AG04449 (cell line): ENCODE measurements around the gene GAS2L2.
A peak's percentile ranks its signal among the peaks of the same experiment; 100 is the strongest.

Experiments used
- CTCF ChIA-PET: fragments of 350-600 bp; formaldehyde crosslinking; extraction: SDS; loops from one replicate; lab custom pipeline; 2021; ENCODE audit warnings: antibody characterized with exemption; lab: Yijun Ruan, JAX
- POLR2A ChIA-PET: fragments of 400-600, 350-600 bp; formaldehyde crosslinking; extraction: SDS; loops from one replicate; lab custom pipeline; 2020; ENCODE audit warnings: antibody characterized with exemption, inconsistent platforms; lab: Yijun Ruan, JAX
- DNase-seq: peaks from one replicate; pipeline ENCODE4 v3.0.0-alpha.2; 2010; ENCODE audit warnings: low read depth, low spot score
- H3K4me3 ChIP-seq: 2 replicates; pipeline ENCODE4 v1.5.1; 2011; ENCODE audit warnings: low read depth, mild to moderate bottlenecking, control low read depth, low read length
- CTCF ChIP-seq: IDR thresholded peaks from one replicate; pipeline ENCODE4 v1.5.1; 2011; ENCODE audit warnings: mild to moderate bottlenecking, moderate library complexity, low read length, control low read depth, inconsistent platforms; ENCODE audit not compliant: insufficient read depth; ENCODE audit errors: missing control alignments

The GAS2L2 gene

GRCh38 chr17:35727635-35728034 is 25.4 kb downstream of the GAS2L2 start:
- CTCF ChIA-PET = interaction anchor here (0.8 to 6.5 kb wide), 8 partner anchors 12 to 115 kb away, joined by 3 to 43 read pairs (median 6); no protein-coding TSS in a partner anchor
- no peak overlapping the region for H3K4me3 ChIP-seq
- no peak for TF ChIP-seq CTCF
- DNase-seq = no peak
- POLR2A ChIA-PET = interaction anchor here (2.1 kb wide), 1 partner anchor 14 kb away, joined by 7 read pairs; no protein-coding TSS in a partner anchor

- TF ChIP-seq CTCF = no peak
- DNase-seq = no peak
- CTCF ChIA-PET = interaction anchor here (0.8 to 4.4 kb wide), 5 partner anchors 21 to 114 kb away, joined by 3 to 22 read pairs (median 4); no protein-coding TSS in a partner anchor
- no peak overlapping the region for H3K4me3 ChIP-seq
- POLR2A ChIA-PET = interaction anchor here (1.0 to 2.1 kb wide), 3 partner anchors 13 to 82 kb away, joined by 3 to 7 read pairs (median 3); partner anchors contain the start of gene TAF15
Measured at GRCh38 chr17:35726953-35727460, 26.0 kb downstream of the GAS2L2 start.

GRCh38 chr17:35726127-35726952 is 26.7 kb downstream of the GAS2L2 start:
- no peak for TF ChIP-seq CTCF
- no peak overlapping the region for H3K4me3 ChIP-seq
- POLR2A ChIA-PET = interaction anchor here (1.0 to 2.1 kb wide), 3 partner anchors 13 to 82 kb away, joined by 3 to 7 read pairs (median 3); partner anchors contain the start of gene TAF15
- DNase-seq = peak; percentile 85
- CTCF ChIA-PET = interaction anchor here (0.8 to 4.4 kb wide), 5 partner anchors 22 to 113 kb away, joined by 3 to 22 read pairs (median 4); no protein-coding TSS in a partner anchor

GRCh38 chr17:35725802-35726126 is 27.3 kb downstream of the GAS2L2 start:
- POLR2A ChIA-PET = interaction anchor here (2.1 kb wide), 1 partner anchor 12 kb away, joined by 7 read pairs; no protein-coding TSS in a partner anchor
- CTCF ChIA-PET = interaction anchor here (1.6 to 4.4 kb wide), 3 partner anchors 22 to 113 kb away, joined by 4 to 22 read pairs (median 14); no protein-coding TSS in a partner anchor
- DNase-seq = no peak
- no peak for TF ChIP-seq CTCF
- no peak overlapping the region for H3K4me3 ChIP-seq

GRCh38 chr17:35725058-35725457 is 28.0 kb downstream of the GAS2L2 start:
- ChIA-PET POLR2A (no interaction called here), CTCF (interaction anchor here (4.4 kb wide), 1 partner anchor 23 kb away, joined by 22 read pairs; no protein-coding TSS in a partner anchor)
- DNase-seq = no peak
- TF ChIP-seq CTCF = no peak
- H3K4me3 ChIP-seq = no peak overlapping the region

- CTCF ChIA-PET = interaction anchor here (0.9 to 1.4 kb wide), 3 partner anchors 8 to 110 kb away, joined by 4 read pairs; no protein-coding TSS in a partner anchor
- no peak overlapping the region for H3K4me3 ChIP-seq
- no peak for TF ChIP-seq CTCF
- POLR2A ChIA-PET = no interaction called here
- DNase-seq = no peak
Measured at GRCh38 chr17:35723735-35724134, 29.3 kb downstream of the GAS2L2 start.
